Measurements from ENCODE around the gene LSM14B. TPM values are rescaled to one million over a fixed set of nuclear protein-coding genes. Genes with fewer than 3 reads are reported as not detected.

LSM14B gene
- total RNA-seq, 1 donor from 2014 or later, result 85.8 TPM

DNA sequence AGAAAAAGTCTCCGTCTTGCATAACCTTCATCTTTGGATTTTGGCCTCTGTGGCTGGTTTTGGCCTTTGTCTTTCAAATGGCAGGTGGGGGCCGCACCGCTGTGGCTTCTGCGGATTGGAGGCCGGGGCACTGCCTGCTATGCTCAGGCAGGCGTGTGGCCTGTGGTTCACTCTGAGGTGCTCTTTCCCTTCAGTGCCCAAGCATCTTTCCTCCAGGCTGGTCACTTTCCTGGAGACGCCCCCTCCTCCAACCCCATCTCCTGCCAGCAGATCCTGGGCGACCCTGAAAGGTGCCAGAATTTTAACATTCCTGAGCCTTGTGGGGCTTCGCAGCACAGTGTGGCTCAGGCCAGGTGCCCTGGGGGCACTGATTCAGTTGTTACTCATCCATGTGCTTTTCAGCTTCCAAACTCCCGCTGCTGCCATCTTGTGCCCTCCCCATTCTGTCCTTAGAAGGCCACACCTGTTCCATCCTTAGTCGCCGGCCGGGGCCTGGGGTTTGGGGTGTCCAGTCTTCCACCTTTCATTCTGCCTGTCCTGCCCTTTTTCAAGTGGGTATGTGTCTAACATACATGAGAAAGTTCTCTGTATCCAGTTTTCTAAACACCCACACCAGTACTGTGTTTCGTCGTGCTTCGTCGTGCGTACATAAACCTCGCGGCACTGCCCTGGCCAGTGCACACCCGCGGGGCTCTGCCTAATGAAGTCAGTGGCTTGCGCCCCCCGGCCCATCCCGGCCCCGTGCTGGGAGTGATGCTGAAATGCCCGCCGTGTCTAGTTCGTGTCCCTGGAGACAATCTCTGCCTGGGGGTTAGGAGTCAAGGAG lies 33.4 kb downstream of the LSM14B start:
- no peak for TF ChIP-seq CTCF (IDR thresholded peaks at IDR 0.05; ENCODE audit: insufficient read depth, low read length, severe bottlenecking)
- Histone ChIP-seq H3K4me3 (ENCODE audit: low read depth, low read length) (no peak overlapping the region), H3K27me3 (ENCODE audit: control insufficient read depth, insufficient read depth, low read length) (no peaks in the 10 kb centered on the region), H3K36me3 (ENCODE audit: control insufficient read depth, insufficient read depth, low read length) (peaks cover 11% of the 10 kb centered on the region)
- no peak for FAIRE-seq
- DNase-seq (ENCODE audit: low read depth), result peak; percentile 84

DNA sequence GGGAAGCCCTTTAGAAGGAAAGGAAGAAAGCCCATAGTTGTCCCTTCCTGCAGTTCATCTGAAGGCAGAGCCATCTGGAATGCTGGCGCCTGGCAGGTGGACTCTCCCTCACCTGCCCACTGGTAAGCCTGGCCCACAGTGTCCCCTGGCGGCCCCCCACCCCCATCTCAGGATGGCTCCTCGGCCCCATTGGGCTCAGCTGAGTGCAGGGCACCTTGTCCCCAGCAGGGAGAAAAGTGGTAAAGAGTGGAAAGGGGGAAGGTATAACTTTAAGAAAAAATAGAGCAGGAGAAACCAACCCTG lies 33.9 kb downstream of the LSM14B start:
- DNase-seq (ENCODE audit: low read depth), result no peak
- no peaks in the 10 kb centered on the region for H3K27me3 ChIP-seq (ENCODE audit: control insufficient read depth, insufficient read depth, low read length)
- no peak for FAIRE-seq
- no peak for TF ChIP-seq CTCF (IDR thresholded peaks at IDR 0.05; ENCODE audit: insufficient read depth, low read length, severe bottlenecking)
- H3K36me3 ChIP-seq (ENCODE audit: control insufficient read depth, insufficient read depth, low read length), result peaks cover 11% of the 10 kb centered on the region
- no peak overlapping the region for H3K4me3 ChIP-seq (ENCODE audit: low read depth, low read length)

- Histone ChIP-seq H3K36me3 (ENCODE audit: control insufficient read depth, insufficient read depth, low read length) (peaks cover 11% of the 10 kb centered on the region), H3K27me3 (ENCODE audit: control insufficient read depth, insufficient read depth, low read length) (no peaks in the 10 kb centered on the region), H3K4me3 (ENCODE audit: low read depth, low read length) (no peak overlapping the region)
- DNase-seq (ENCODE audit: low read depth) (no peak), FAIRE-seq (no peak)
- peak; percentile 83 for TF ChIP-seq CTCF (IDR thresholded peaks at IDR 0.05; ENCODE audit: insufficient read depth, low read length, severe bottlenecking)
These were observed 34.5 kb downstream of the LSM14B start for GRCh38 chr20:62156592-62157386.

GRCh38 chr20:62157387-62158087 lies 35.3 kb downstream of the LSM14B start:
- Histone ChIP-seq H3K27me3 (ENCODE audit: control insufficient read depth, insufficient read depth, low read length) (no peaks in the 10 kb centered on the region), H3K4me3 (ENCODE audit: low read depth, low read length) (no peak overlapping the region), H3K36me3 (ENCODE audit: control insufficient read depth, insufficient read depth, low read length) (peaks cover 12% of the 10 kb centered on the region)
- FAIRE-seq (no peak), DNase-seq (ENCODE audit: low read depth) (no peak)
- TF ChIP-seq CTCF (IDR thresholded peaks at IDR 0.05; ENCODE audit: insufficient read depth, low read length, severe bottlenecking), result no peak

DNA sequence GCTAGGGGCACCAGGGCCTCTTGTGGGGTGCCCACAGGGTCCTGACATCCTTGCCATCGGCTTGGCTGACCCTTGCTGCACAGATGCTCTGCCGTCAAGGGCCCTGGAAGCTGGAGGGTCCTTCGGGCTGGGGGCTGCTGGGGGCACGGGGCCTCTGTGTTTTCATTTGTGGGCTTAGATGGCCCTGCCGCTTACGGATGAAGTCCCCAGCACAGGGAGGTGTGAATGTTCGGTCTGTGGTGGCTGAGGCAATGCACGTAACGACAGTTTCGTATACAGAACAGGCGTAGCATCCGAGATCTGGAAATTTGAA lies 35.8 kb downstream of the LSM14B start:
- no peak for TF ChIP-seq CTCF (IDR thresholded peaks at IDR 0.05; ENCODE audit: insufficient read depth, low read length, severe bottlenecking)
- Histone ChIP-seq H3K36me3 (ENCODE audit: control insufficient read depth, insufficient read depth, low read length) (peaks cover 15% of the 10 kb centered on the region), H3K4me3 (ENCODE audit: low read depth, low read length) (no peak overlapping the region), H3K27me3 (ENCODE audit: control insufficient read depth, insufficient read depth, low read length) (no peaks in the 10 kb centered on the region)
- DNase-seq (ENCODE audit: low read depth), result no peak
- no peak for FAIRE-seq
